Measurements from ENCODE around the gene KLF13.

KLF13 gene

GRCh38 chr15:31324806-31325594 lies 1.6 kb upstream of the KLF13 start:
- Histone ChIP-seq H3K4me2 (ENCODE audit: low read length) (peak overlapping the region; percentile 85), H3K9me2 (replicated peaks; ENCODE audit: control insufficient read depth, low read length) (no peaks in the 10 kb centered on the region), H3K27me3 (ENCODE audit: control insufficient read depth, low read length) (no peaks in the 10 kb centered on the region), H3K36me3 (ENCODE audit: control insufficient read depth, low read length) (peaks cover 29% of the 10 kb centered on the region), H3K4me1 (ENCODE audit: control insufficient read depth, low read length) (peaks cover 37% of the 10 kb centered on the region), H3K79me2 (ENCODE audit: control insufficient read depth, low read length) (peaks cover 39% of the 10 kb centered on the region), H4K20me1 (ENCODE audit: control insufficient read depth, insufficient read depth, low read depth, low read length) (peaks cover 6% of the 10 kb centered on the region), H3K27ac (ENCODE audit: low read depth, low read length) (peak overlapping the region; percentile 93), H3F3A (ENCODE audit: control insufficient read depth, insufficient read depth) (peaks cover 15% of the 10 kb centered on the region), H3K4me3 (ENCODE audit: low read length) (peak overlapping the region; percentile 74), H3K9me3 (ENCODE audit: control insufficient read depth, insufficient read depth, low read length) (peaks cover 4% of the 10 kb centered on the region; the same call in 1 of the 2 replicates)
- TF ChIP-seq EZH2phosphoT487 (IDR thresholded peaks at IDR 0.05; ENCODE audit: borderline replicate concordance, low read length) (no peak), CTCF (IDR thresholded peaks at IDR 0.05; ENCODE audit: low read depth, low read length, poor library complexity, severe bottlenecking) (no peak)

- H3K9me2 ChIP-seq (replicated peaks; ENCODE audit: control insufficient read depth, low read length) = no peaks in the 10 kb centered on the region
- peaks cover 10% of the 10 kb centered on the region for H4K20me1 ChIP-seq (ENCODE audit: control insufficient read depth, insufficient read depth, low read depth, low read length)
- peaks cover 36% of the 10 kb centered on the region for H3K36me3 ChIP-seq (ENCODE audit: control insufficient read depth, low read length)
- no peaks in the 10 kb centered on the region for H3K27me3 ChIP-seq (ENCODE audit: control insufficient read depth, low read length)
- peak overlapping the region; percentile 93 for H3K27ac ChIP-seq (ENCODE audit: low read depth, low read length)
- peaks cover 46% of the 10 kb centered on the region for H3K79me2 ChIP-seq (ENCODE audit: control insufficient read depth, low read length)
- H3F3A ChIP-seq (ENCODE audit: control insufficient read depth, insufficient read depth) = peaks cover 15% of the 10 kb centered on the region
- no peak for TF ChIP-seq EZH2phosphoT487 (IDR thresholded peaks at IDR 0.05; ENCODE audit: borderline replicate concordance, low read length)
- TF ChIP-seq CTCF (IDR thresholded peaks at IDR 0.05; ENCODE audit: low read depth, low read length, poor library complexity, severe bottlenecking) = no peak
- H3K4me1 ChIP-seq (ENCODE audit: control insufficient read depth, low read length) = peaks cover 43% of the 10 kb centered on the region
- H3K4me2 ChIP-seq (ENCODE audit: low read length) = peak overlapping the region; percentile 85
- H3K9me3 ChIP-seq (ENCODE audit: control insufficient read depth, insufficient read depth, low read length) = peaks cover 4% of the 10 kb centered on the region; the same call in 1 of the 2 replicates
- peak overlapping the region; percentile 74 for H3K4me3 ChIP-seq (ENCODE audit: low read length)
Measured at GRCh38 chr15:31325595-31326155, 960 bp upstream of the KLF13 start.

- Histone ChIP-seq H3K27me3 (ENCODE audit: control insufficient read depth, low read length) (no peaks in the 10 kb centered on the region), H3K27ac (ENCODE audit: low read depth, low read length) (peak overlapping the region; percentile 75)
Measured at GRCh38 chr15:31326875-31327668, 437 bp downstream of the KLF13 start.

More at GRCh38 chr15:31326875-31327668, 437 bp downstream of the KLF13 start:
- TF ChIP-seq EZH2phosphoT487 (IDR thresholded peaks at IDR 0.05; ENCODE audit: borderline replicate concordance, low read length) = no peak
- TF ChIP-seq CTCF (IDR thresholded peaks at IDR 0.05; ENCODE audit: low read depth, low read length, poor library complexity, severe bottlenecking) = no peak
- peaks cover 56% of the 10 kb centered on the region for H3K4me1 ChIP-seq (ENCODE audit: control insufficient read depth, low read length)
- no peaks in the 10 kb centered on the region for H3K9me2 ChIP-seq (replicated peaks; ENCODE audit: control insufficient read depth, low read length)
- H3F3A ChIP-seq (ENCODE audit: control insufficient read depth, insufficient read depth) = peaks cover 15% of the 10 kb centered on the region
- peak overlapping the region; percentile 94 for H3K4me3 ChIP-seq (ENCODE audit: low read length)
- H4K20me1 ChIP-seq (ENCODE audit: control insufficient read depth, insufficient read depth, low read depth, low read length) = peaks cover 21% of the 10 kb centered on the region
- H3K9me3 ChIP-seq (ENCODE audit: control insufficient read depth, insufficient read depth, low read length) = no peaks in the 10 kb centered on the region
- H3K4me2 ChIP-seq (ENCODE audit: low read length) = peak overlapping the region; percentile 62
- H3K79me2 ChIP-seq (ENCODE audit: control insufficient read depth, low read length) = peaks cover 60% of the 10 kb centered on the region
- peaks cover 50% of the 10 kb centered on the region for H3K36me3 ChIP-seq (ENCODE audit: control insufficient read depth, low read length)
